Vagina (tissue), 2 donors: ENCODE data around the gene ZC3H12C.
"Not testable (repeated sequence)": the region's sequence is repeated elsewhere in the genome, so short reads cannot be mapped to it uniquely, and the experiment has no call there.

ENCODE experiments used
- POLR2A ChIP-seq, 2 donors: fragments of 450-650 bp; IDR thresholded peaks; one replicate each; pipeline ENCODE4 v1.6.1; 2017; ENCODE audit warnings: antibody characterized with exemption in 2 of 2, mild to moderate bottlenecking in 2 of 2, moderate library complexity in 2 of 2
- TF ChIP-seq, protein P1 (sequence below), 3 experiments: fragments of 450-650 bp in 2 of 3; fragments of 200-600 bp in 1 of 3; sonication (generic) in 1 of 3; IDR thresholded peaks; one replicate each; pipeline ENCODE4 v1.5.1; 2017 to 2019; ENCODE audit warnings: antibody characterized with exemption in 3 of 3, mild to moderate bottlenecking in 2 of 3, moderate library complexity in 2 of 3

DNA sequence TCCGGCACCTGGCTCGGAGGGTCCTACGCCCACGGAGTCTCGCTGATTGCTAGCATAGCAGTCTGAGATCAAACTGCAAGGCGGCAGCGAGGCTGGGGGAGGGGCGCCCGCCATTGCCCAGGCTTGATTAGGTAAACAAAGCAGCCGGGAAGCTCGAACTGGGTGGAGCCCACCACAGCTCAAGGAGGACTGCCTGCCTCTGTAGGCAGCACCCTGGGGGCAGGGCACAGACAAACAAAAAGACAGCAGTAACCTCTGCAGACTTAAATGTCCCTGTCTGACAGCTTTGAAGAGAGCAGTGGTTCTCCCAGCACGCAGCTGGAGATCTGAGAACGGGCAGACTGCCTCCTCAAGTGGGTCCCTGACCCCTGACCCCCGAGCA, 116.1 kb downstream of the ZC3H12C start:
- TF ChIP-seq, protein P1, sequence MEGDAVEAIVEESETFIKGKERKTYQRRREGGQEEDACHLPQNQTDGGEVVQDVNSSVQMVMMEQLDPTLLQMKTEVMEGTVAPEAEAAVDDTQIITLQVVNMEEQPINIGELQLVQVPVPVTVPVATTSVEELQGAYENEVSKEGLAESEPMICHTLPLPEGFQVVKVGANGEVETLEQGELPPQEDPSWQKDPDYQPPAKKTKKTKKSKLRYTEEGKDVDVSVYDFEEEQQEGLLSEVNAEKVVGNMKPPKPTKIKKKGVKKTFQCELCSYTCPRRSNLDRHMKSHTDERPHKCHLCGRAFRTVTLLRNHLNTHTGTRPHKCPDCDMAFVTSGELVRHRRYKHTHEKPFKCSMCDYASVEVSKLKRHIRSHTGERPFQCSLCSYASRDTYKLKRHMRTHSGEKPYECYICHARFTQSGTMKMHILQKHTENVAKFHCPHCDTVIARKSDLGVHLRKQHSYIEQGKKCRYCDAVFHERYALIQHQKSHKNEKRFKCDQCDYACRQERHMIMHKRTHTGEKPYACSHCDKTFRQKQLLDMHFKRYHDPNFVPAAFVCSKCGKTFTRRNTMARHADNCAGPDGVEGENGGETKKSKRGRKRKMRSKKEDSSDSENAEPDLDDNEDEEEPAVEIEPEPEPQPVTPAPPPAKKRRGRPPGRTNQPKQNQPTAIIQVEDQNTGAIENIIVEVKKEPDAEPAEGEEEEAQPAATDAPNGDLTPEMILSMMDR (IDR thresholded peaks at IDR 0.05) = not testable (repeated sequence)
- not testable (repeated sequence) for TF ChIP-seq POLR2A (IDR thresholded peaks at IDR 0.05)
